GM12864 (cell line): ENCODE results near the gene DCC.

Experiments used
- DNase-seq: peaks from one replicate; pipeline ENCODE4 v3.0.0-alpha.2; 2011; ENCODE audit warnings: low read depth
- H3K4me3 ChIP-seq: 2 replicates; pipeline ENCODE4 v1.5.1; 2011; ENCODE audit warnings: mild to moderate bottlenecking, low read depth, low read length, control low read depth
- TF ChIP-seq, protein P1 (sequence below): IDR thresholded peaks from 2 replicates; pipeline ENCODE4 v1.5.1; 2011; ENCODE audit warnings: low read depth, mild to moderate bottlenecking, moderate library complexity, low read length, control low read depth, inconsistent platforms; ENCODE audit errors: missing control alignments

The DCC gene

GRCh38 chr18:53131001-53131400 lies 791.0 kb downstream of the DCC start:
- no peak overlapping the region for H3K4me3 ChIP-seq
- TF ChIP-seq, protein P1, sequence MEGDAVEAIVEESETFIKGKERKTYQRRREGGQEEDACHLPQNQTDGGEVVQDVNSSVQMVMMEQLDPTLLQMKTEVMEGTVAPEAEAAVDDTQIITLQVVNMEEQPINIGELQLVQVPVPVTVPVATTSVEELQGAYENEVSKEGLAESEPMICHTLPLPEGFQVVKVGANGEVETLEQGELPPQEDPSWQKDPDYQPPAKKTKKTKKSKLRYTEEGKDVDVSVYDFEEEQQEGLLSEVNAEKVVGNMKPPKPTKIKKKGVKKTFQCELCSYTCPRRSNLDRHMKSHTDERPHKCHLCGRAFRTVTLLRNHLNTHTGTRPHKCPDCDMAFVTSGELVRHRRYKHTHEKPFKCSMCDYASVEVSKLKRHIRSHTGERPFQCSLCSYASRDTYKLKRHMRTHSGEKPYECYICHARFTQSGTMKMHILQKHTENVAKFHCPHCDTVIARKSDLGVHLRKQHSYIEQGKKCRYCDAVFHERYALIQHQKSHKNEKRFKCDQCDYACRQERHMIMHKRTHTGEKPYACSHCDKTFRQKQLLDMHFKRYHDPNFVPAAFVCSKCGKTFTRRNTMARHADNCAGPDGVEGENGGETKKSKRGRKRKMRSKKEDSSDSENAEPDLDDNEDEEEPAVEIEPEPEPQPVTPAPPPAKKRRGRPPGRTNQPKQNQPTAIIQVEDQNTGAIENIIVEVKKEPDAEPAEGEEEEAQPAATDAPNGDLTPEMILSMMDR = no peak
- DNase-seq = no peak

- H3K4me3 ChIP-seq = no peak overlapping the region
- no peak for DNase-seq
- TF ChIP-seq, protein P1 = no peak
Observed at GRCh38 chr18:53134711-53135110, 794.7 kb downstream of the DCC start.

DNA sequence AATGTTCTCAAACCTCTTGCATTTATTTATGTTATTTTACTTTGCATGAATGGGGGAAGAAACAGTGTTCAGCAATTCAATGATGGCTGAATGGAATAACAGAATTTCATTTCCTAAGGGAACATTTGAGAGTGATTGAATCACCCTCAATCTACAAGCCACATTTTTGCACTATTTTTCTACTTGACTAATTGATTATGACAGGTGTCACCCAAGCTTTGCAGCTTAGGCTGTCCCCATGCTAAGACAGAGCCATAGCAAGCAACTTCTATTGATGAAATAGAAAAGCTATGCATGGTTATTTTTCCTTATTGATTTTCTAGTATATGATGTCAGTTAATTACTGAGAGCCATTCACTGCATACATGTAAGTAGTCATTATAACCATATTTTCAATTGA lies 795.7 kb downstream of the DCC start:
- TF ChIP-seq, protein P1 = no peak
- DNase-seq = no peak
- H3K4me3 ChIP-seq = no peak overlapping the region

GRCh38 chr18:53139746-53140500 lies 799.9 kb downstream of the DCC start:
- H3K4me3 ChIP-seq = no peak overlapping the region
- TF ChIP-seq, protein P1 = no peak
- DNase-seq = no peak

GRCh38 chr18:53142005-53142404 lies 802.0 kb downstream of the DCC start:
- TF ChIP-seq, protein P1 = no peak

GRCh38 chr18:53147472-53147871 lies 807.5 kb downstream of the DCC start:
- DNase-seq = no peak
- TF ChIP-seq, protein P1 = no peak

More at GRCh38 chr18:53142005-53142404, 802.0 kb downstream of the DCC start:
- no peak for DNase-seq
- H3K4me3 ChIP-seq = no peak overlapping the region

GRCh38 chr18:53148123-53148522 lies 808.1 kb downstream of the DCC start:
- H3K4me3 ChIP-seq = no peak overlapping the region
- DNase-seq = no peak
- TF ChIP-seq, protein P1 = no peak

More at GRCh38 chr18:53147472-53147871, 807.5 kb downstream of the DCC start:
- no peak overlapping the region for H3K4me3 ChIP-seq
